ENCODE measurements around the gene RAVER2.

Gene RAVER2

GRCh38 chr1:64866689-64867088, 121.8 kb downstream of the RAVER2 start:
- Histone ChIP-seq H2AFZ (ENCODE audit: low read depth, low read length) (no peak overlapping the region), H3K14ac (ENCODE audit: low read length in 2 of 2) (no peak overlapping the region), H3K27me3 (ENCODE audit: control insufficient read depth in 1 of 2, insufficient read depth in 1 of 2, low read length in 2 of 2) (no peaks in the 10 kb centered on the region), H4K91ac (ENCODE audit: low read length) (no peak overlapping the region), H3K36me3 (ENCODE audit: control insufficient read depth in 1 of 2, insufficient read depth in 2 of 2, low read depth in 1 of 2, low read length in 2 of 2) (peaks cover 22 to 95% of the 10 kb centered on the region in 2 experiments), H3K9ac (ENCODE audit: low read length) (no peak overlapping the region), H2BK120ac (ENCODE audit: low read depth, low read length) (no peak overlapping the region), H3K4ac (ENCODE audit: low read depth in 1 of 2, low read length in 2 of 2) (no peak overlapping the region), H3K27ac (ENCODE audit: low read length, poor library complexity, severe bottlenecking) (no peak overlapping the region), H3K4me1 (ENCODE audit: control insufficient read depth, insufficient read depth, low read depth, low read length) (peaks cover 1% of the 10 kb centered on the region), H3K18ac (ENCODE audit: low read depth in 1 of 2, low read length in 2 of 2) (no peak overlapping the region), H3K4me2 (ENCODE audit: low read length, poor library complexity, severe bottlenecking) (no peak overlapping the region), H4K8ac (ENCODE audit: low read length) (no peak overlapping the region), H3K4me3 (ENCODE audit: insufficient read depth in 1 of 2, low read depth in 1 of 2, low read length in 2 of 2) (no peak overlapping the region), H3K79me1 (replicated peaks; ENCODE audit: low read length, poor library complexity, severe bottlenecking) (peaks cover 22% of the 10 kb centered on the region), H2BK12ac (ENCODE audit: low read length in 2 of 2) (no peak overlapping the region), H3K23ac (ENCODE audit: low read length in 2 of 2) (no peak overlapping the region), H2AK5ac (ENCODE audit: low read length, severe bottlenecking) (no peak overlapping the region), H2BK5ac (ENCODE audit: low read depth, low read length, poor library complexity, severe bottlenecking) (no peak overlapping the region), H3K9me3 (ENCODE audit: control insufficient read depth, low read length) (no peaks in the 10 kb centered on the region), H2BK15ac (ENCODE audit: low read depth, poor library complexity, severe bottlenecking) (no peak overlapping the region)
- DNase-seq: no peak
- WGBS: 96% methylated on average over 10 of the region's 10 CpGs

DNA sequence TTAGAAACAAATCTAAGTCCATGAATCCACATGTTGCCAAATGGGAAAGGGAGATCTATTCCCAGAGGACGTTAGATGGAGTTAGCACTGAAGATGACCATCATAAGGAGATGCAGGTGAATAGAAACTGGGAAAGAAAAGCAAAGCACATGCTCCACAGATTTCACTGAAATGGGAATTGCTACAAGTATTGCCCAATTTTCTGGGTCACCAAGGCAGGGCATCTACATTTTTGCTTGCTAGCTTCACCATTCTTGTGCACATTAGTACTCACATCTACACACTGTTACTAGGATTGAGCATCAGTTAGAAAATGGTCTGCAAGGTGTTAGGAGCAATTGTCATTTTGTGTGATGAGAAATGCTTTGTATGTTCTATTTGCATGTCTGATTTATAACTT, 122.4 kb downstream of the RAVER2 start:
- Histone ChIP-seq H3K9me3 (ENCODE audit: control insufficient read depth, low read length) (no peaks in the 10 kb centered on the region), H4K91ac (ENCODE audit: low read length) (no peak overlapping the region), H2BK5ac (ENCODE audit: low read depth, low read length, poor library complexity, severe bottlenecking) (no peak overlapping the region), H2AK5ac (ENCODE audit: low read length, severe bottlenecking) (no peak overlapping the region), H4K8ac (ENCODE audit: low read length) (no peak overlapping the region), H3K79me1 (replicated peaks; ENCODE audit: low read length, poor library complexity, severe bottlenecking) (peaks cover 24% of the 10 kb centered on the region), H2BK15ac (ENCODE audit: low read depth, poor library complexity, severe bottlenecking) (no peak overlapping the region), H3K18ac (ENCODE audit: low read depth in 1 of 2, low read length in 2 of 2) (no peak overlapping the region), H2BK12ac (ENCODE audit: low read length in 2 of 2) (no peak overlapping the region), H3K4me3 (ENCODE audit: insufficient read depth in 1 of 2, low read depth in 1 of 2, low read length in 2 of 2) (no peak overlapping the region), H3K4me1 (ENCODE audit: control insufficient read depth, insufficient read depth, low read depth, low read length) (no peaks in the 10 kb centered on the region), H3K9ac (ENCODE audit: low read length) (no peak overlapping the region), H3K4me2 (ENCODE audit: low read length, poor library complexity, severe bottlenecking) (no peak overlapping the region), H2AFZ (ENCODE audit: low read depth, low read length) (no peak overlapping the region), H3K27ac (ENCODE audit: low read length, poor library complexity, severe bottlenecking) (no peak overlapping the region), H3K4ac (ENCODE audit: low read depth in 1 of 2, low read length in 2 of 2) (no peak overlapping the region), H3K27me3 (ENCODE audit: control insufficient read depth in 1 of 2, insufficient read depth in 1 of 2, low read length in 2 of 2) (no peaks in the 10 kb centered on the region), H2BK120ac (ENCODE audit: low read depth, low read length) (no peak overlapping the region), H3K14ac (ENCODE audit: low read length in 2 of 2) (no peak overlapping the region), H3K36me3 (ENCODE audit: control insufficient read depth in 1 of 2, insufficient read depth in 2 of 2, low read depth in 1 of 2, low read length in 2 of 2) (peaks cover 26 to 95% of the 10 kb centered on the region in 2 experiments), H3K23ac (ENCODE audit: low read length in 2 of 2) (no peak overlapping the region)
- no peak for DNase-seq
- 100% methylated on average over 1 of the region's 1 CpG for WGBS

- Histone ChIP-seq H2BK12ac (ENCODE audit: low read length in 2 of 2) (no peak overlapping the region), H3K4me1 (ENCODE audit: control insufficient read depth, insufficient read depth, low read depth, low read length) (no peaks in the 10 kb centered on the region), H3K4me2 (ENCODE audit: low read length, poor library complexity, severe bottlenecking) (no peak overlapping the region), H3K9me3 (ENCODE audit: control insufficient read depth, low read length) (no peaks in the 10 kb centered on the region), H4K91ac (ENCODE audit: low read length) (no peak overlapping the region), H4K8ac (ENCODE audit: low read length) (no peak overlapping the region), H3K36me3 (ENCODE audit: control insufficient read depth in 1 of 2, insufficient read depth in 2 of 2, low read depth in 1 of 2, low read length in 2 of 2) (peaks cover 38 to 98% of the 10 kb centered on the region in 2 experiments), H3K27me3 (ENCODE audit: control insufficient read depth in 1 of 2, insufficient read depth in 1 of 2, low read length in 2 of 2) (no peaks in the 10 kb centered on the region), H3K4me3 (ENCODE audit: insufficient read depth in 1 of 2, low read depth in 1 of 2, low read length in 2 of 2) (no peak overlapping the region), H3K27ac (ENCODE audit: low read length, poor library complexity, severe bottlenecking) (no peak overlapping the region), H2AFZ (ENCODE audit: low read depth, low read length) (no peak overlapping the region), H3K18ac (ENCODE audit: low read depth in 1 of 2, low read length in 2 of 2) (no peak overlapping the region), H2BK15ac (ENCODE audit: low read depth, poor library complexity, severe bottlenecking) (no peak overlapping the region), H2BK5ac (ENCODE audit: low read depth, low read length, poor library complexity, severe bottlenecking) (no peak overlapping the region), H3K9ac (ENCODE audit: low read length) (no peak overlapping the region), H3K14ac (ENCODE audit: low read length in 2 of 2) (no peak overlapping the region), H2AK5ac (ENCODE audit: low read length, severe bottlenecking) (no peak overlapping the region), H3K23ac (ENCODE audit: low read length in 2 of 2) (no peak overlapping the region), H2BK120ac (ENCODE audit: low read depth, low read length) (no peak overlapping the region), H3K79me1 (replicated peaks; ENCODE audit: low read length, poor library complexity, severe bottlenecking) (peaks cover 38% of the 10 kb centered on the region), H3K4ac (ENCODE audit: low read depth in 1 of 2, low read length in 2 of 2) (no peak overlapping the region)
- WGBS: 98% methylated on average over 8 of the region's 8 CpGs
- no peak for DNase-seq
Observed at GRCh38 chr1:64871256-64871655, 126.4 kb downstream of the RAVER2 start.

- Histone ChIP-seq H3K4me1 (ENCODE audit: control insufficient read depth, insufficient read depth, low read depth, low read length) (no peaks in the 10 kb centered on the region), H3K4ac (ENCODE audit: low read depth in 1 of 2, low read length in 2 of 2) (no peak overlapping the region), H3K36me3 (ENCODE audit: control insufficient read depth in 1 of 2, insufficient read depth in 2 of 2, low read depth in 1 of 2, low read length in 2 of 2) (peaks cover 39 to 98% of the 10 kb centered on the region in 2 experiments), H3K9me3 (ENCODE audit: control insufficient read depth, low read length) (no peaks in the 10 kb centered on the region), H2AK5ac (ENCODE audit: low read length, severe bottlenecking) (no peak overlapping the region), H3K18ac (ENCODE audit: low read depth in 1 of 2, low read length in 2 of 2) (no peak overlapping the region), H3K4me3 (ENCODE audit: insufficient read depth in 1 of 2, low read depth in 1 of 2, low read length in 2 of 2) (no peak overlapping the region), H4K91ac (ENCODE audit: low read length) (no peak overlapping the region), H2BK15ac (ENCODE audit: low read depth, poor library complexity, severe bottlenecking) (no peak overlapping the region), H3K4me2 (ENCODE audit: low read length, poor library complexity, severe bottlenecking) (no peak overlapping the region), H3K9ac (ENCODE audit: low read length) (no peak overlapping the region), H3K79me1 (replicated peaks; ENCODE audit: low read length, poor library complexity, severe bottlenecking) (peaks cover 38% of the 10 kb centered on the region), H3K27ac (ENCODE audit: low read length, poor library complexity, severe bottlenecking) (no peak overlapping the region), H3K27me3 (ENCODE audit: control insufficient read depth in 1 of 2, insufficient read depth in 1 of 2, low read length in 2 of 2) (no peaks in the 10 kb centered on the region), H3K14ac (ENCODE audit: low read length in 2 of 2) (no peak overlapping the region), H4K8ac (ENCODE audit: low read length) (no peak overlapping the region), H2AFZ (ENCODE audit: low read depth, low read length) (no peak overlapping the region), H2BK12ac (ENCODE audit: low read length in 2 of 2) (no peak overlapping the region), H3K23ac (ENCODE audit: low read length in 2 of 2) (no peak overlapping the region), H2BK120ac (ENCODE audit: low read depth, low read length) (no peak overlapping the region), H2BK5ac (ENCODE audit: low read depth, low read length, poor library complexity, severe bottlenecking) (no peak overlapping the region)
- WGBS: 92% methylated on average over 1 of the region's 1 CpG
- no peak for DNase-seq
Observed at GRCh38 chr1:64872067-64872466, 127.2 kb downstream of the RAVER2 start.

Data from mesenchymal stem cell (in vitro differentiated cells and primary cell).